ENCODE data around the gene PRELID3B. TPM values are rescaled to one million over a fixed set of nuclear protein-coding genes. Genes with fewer than 3 reads are reported as not detected.
A peak's percentile ranks its signal among the peaks of the same experiment; 100 is the strongest.

The PRELID3B gene
- total and polyA plus RNA-seq, 10 of the 15 experiments (the other 5 are each of a cell fraction or from before 2014, with no cell fraction given), result 72.5 to 151 (median 124) TPM

DNA sequence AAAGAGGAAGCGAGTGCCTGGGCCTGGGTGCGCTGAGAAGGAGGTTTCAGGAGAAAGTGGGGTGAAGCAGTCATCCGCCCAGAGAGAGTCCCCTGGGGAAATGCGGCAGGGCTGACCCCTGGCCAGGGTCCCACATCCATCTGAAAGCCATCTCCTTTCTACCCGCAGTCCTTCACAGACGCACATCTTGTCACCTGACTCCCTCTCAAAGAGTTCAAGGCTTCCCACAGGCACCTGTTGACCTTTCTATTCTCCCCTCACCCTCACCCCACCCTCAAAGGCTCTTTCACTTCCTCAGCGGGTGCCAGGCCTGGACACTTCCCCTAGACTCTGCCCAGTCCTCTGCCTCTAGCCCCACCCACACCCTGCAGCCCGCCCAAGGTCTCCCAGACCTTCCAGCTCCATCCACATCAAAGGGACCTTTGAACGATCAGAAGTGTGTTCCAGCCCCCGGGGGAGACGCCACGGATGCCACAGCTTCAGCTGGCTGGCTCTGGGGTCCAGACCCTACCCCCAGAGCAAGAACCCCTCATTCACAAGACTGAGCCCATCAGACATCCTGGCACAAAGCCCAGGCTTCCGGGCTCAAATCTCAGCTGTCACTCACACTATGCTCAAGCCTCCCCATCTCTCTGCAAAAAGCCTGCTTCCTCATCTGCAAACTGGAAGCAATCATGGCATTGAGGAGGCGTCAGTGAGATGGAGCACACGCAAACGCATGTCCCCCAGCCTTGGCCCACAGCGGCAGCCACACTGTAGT lies 37.6 kb downstream of the PRELID3B start (continued):
- TF ChIP-seq TBL1XR1 (IDR thresholded peaks at IDR 0.05; ENCODE audit: low read depth, low read length) (peak; percentile 96), CREM (IDR thresholded peaks at IDR 0.05; ENCODE audit: low read depth) (0 out of 2 replicates have a peak, but pooled peaks have one; percentile 51), SUPT20H (IDR thresholded peaks at IDR 0.05; ENCODE audit: borderline replicate concordance, control insufficient read depth, low read depth, low read length) (no peak), CBX3 (IDR thresholded peaks at IDR 0.05; ENCODE audit: borderline replicate concordance, low read depth) (no peak), ZNF622 (IDR thresholded peaks at IDR 0.05) (no peak)
- TF ChIP-seq, protein P1, sequence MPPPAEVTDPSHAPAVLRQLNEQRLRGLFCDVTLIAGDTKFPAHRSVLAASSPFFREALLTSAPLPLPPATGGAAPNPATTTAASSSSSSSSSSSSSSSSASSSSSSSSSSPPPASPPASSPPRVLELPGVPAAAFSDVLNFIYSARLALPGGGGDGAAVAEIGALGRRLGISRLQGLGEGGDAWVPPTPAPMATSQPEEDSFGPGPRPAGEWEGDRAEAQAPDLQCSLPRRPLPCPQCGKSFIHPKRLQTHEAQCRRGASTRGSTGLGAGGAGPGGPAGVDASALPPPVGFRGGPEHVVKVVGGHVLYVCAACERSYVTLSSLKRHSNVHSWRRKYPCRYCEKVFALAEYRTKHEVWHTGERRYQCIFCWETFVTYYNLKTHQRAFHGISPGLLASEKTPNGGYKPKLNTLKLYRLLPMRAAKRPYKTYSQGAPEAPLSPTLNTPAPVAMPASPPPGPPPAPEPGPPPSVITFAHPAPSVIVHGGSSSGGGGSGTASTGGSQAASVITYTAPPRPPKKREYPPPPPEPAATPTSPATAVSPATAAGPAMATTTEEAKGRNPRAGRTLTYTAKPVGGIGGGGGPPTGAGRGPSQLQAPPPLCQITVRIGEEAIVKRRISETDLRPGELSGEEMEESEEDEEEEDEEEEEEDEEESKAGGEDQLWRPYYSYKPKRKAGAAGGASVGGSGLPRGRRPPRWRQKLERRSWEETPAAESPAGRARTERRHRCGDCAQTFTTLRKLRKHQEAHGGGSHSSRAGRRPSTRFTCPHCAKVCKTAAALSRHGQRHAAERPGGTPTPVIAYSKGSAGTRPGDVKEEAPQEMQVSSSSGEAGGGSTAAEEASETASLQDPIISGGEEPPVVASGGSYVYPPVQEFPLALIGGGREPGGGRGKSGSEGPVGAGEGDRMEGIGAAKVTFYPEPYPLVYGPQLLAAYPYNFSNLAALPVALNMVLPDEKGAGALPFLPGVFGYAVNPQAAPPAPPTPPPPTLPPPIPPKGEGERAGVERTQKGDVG (CRISPR knock-in tag; IDR thresholded peaks at IDR 0.05), result no peak

- Histone ChIP-seq H2AFZ (ENCODE audit: control insufficient read depth, low read depth, low read length) (peak overlapping the region; percentile 6; the same call in 1 of the 2 replicates), H3K27me3 (replicated peaks in 1 of 2; ENCODE audit: control insufficient read depth in 2 of 2, insufficient read depth in 2 of 2, low read length in 1 of 2) (no peaks in the 10 kb centered on the region), H3K4me1 (ENCODE audit: control insufficient read depth, insufficient read depth, low read length) (peaks cover 35% of the 10 kb centered on the region), H3K4me3 (peak overlapping the region; percentile 92), H3K79me2 (ENCODE audit: control insufficient read depth, insufficient read depth, low read length) (peaks cover 56% of the 10 kb centered on the region), H3K4me2 (ENCODE audit: control insufficient read depth, insufficient read depth) (peak overlapping the region; percentile 53), H3K9ac (ENCODE audit: control insufficient read depth, insufficient read depth, low read length) (peak overlapping the region; percentile 92), H3K9me3 (replicated peaks; ENCODE audit: control insufficient read depth, insufficient read depth, low read length) (no peaks in the 10 kb centered on the region), H4K20me1 (ENCODE audit: control insufficient read depth, insufficient read depth) (0 out of 2 replicates have a peak, but pooled peaks cover 2% of the 10 kb centered on the region), H3K27ac (ENCODE audit: control insufficient read depth, insufficient read depth) (peak overlapping the region; percentile 95), H3K36me3 (ENCODE audit: control insufficient read depth in 2 of 2, insufficient read depth in 2 of 2, low read length in 1 of 2) (peaks cover 18 to 26% of the 10 kb centered on the region in 2 experiments)
- CTCF ChIA-PET, result interaction anchor here (1.2 kb wide), 1 partner anchor 24 kb away, joined by 4 read pairs; no protein-coding TSS in a partner anchor
- TF ChIP-seq RUNX3 (IDR thresholded peaks at IDR 0.05; ENCODE audit: low read length) (no peak), EED (IDR thresholded peaks at IDR 0.05; ENCODE audit: low read depth) (no peak; the same call in 1 of the 2 replicates), BACH1 (IDR thresholded peaks at IDR 0.05; ENCODE audit: borderline replicate concordance) (0 out of 2 replicates have a peak, but pooled peaks have one; percentile 61), TCF7 (IDR thresholded peaks at IDR 0.05; ENCODE audit: borderline replicate concordance) (no peak), SMAD1 (IDR thresholded peaks at IDR 0.05; ENCODE audit: low read depth, partially characterized antibody) (peak; percentile 94), HDGF (IDR thresholded peaks at IDR 0.05) (0 out of 2 replicates have a peak, but pooled peaks have one; percentile 6), KAT2A (conservative IDR thresholded peaks at IDR 0.05; ENCODE audit: control insufficient read depth, low read depth, low read length) (no peak)
- TF ChIP-seq, protein P2, sequence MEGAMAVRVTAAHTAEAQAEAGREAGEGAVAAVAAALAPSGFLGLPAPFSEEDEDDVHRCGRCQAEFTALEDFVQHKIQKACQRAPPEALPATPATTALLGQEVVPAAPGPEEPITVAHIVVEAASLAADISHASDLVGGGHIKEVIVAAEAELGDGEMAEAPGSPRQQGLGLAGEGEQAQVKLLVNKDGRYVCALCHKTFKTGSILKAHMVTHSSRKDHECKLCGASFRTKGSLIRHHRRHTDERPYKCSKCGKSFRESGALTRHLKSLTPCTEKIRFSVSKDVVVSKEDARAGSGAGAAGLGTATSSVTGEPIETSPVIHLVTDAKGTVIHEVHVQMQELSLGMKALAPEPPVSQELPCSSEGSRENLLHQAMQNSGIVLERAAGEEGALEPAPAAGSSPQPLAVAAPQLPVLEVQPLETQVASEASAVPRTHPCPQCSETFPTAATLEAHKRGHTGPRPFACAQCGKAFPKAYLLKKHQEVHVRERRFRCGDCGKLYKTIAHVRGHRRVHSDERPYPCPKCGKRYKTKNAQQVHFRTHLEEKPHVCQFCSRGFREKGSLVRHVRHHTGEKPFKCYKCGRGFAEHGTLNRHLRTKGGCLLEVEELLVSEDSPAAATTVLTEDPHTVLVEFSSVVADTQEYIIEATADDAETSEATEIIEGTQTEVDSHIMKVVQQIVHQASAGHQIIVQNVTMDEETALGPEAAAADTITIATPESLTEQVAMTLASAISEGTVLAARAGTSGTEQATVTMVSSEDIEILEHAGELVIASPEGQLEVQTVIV (IDR thresholded peaks at IDR 0.05; ENCODE audit: borderline replicate concordance, partially characterized antibody), result no peak
- ATAC-seq, result no peak
- DNase-seq (ENCODE audit: low read depth, low spot score), result no peak
- FAIRE-seq, result no peak
- intact Hi-C loops (cut with micrococcal nuclease; ENCODE audit: unreplicated experiment) (loop anchor here (2.0 kb wide), 2 partner anchors 20 to 114 kb away; no protein-coding TSS in a partner anchor), in situ Hi-C loops (cut with MboI) (loop anchor here (10.0 kb wide), 2 partner anchors 550 to 1610 kb away; partner anchors contain the start of gene RBM38)
- BruUV-seq (replicated peaks), result no TSS peak
- 0% methylated on average over 4 of the region's 4 CpGs for WGBS (ENCODE audit: insufficient coverage, insufficient replicate concordance, low lambda C conversion rate, missing lambda C conversion rate)
- POLR2A ChIA-PET, result interaction anchor here (1.2 kb wide), 1 partner anchor 97 kb away, joined by 4 read pairs; no protein-coding TSS in a partner anchor
- RAD21 ChIA-PET (ENCODE audit: unreplicated experiment), result interaction anchor here (1.3 to 2.3 kb wide), 5 partner anchors 26 to 97 kb away, joined by 3 to 11 read pairs (median 3); partner anchors contain the start of gene ATP5F1E
- SMC1A ChIA-PET (ENCODE audit: uncharacterized antibody, unreplicated experiment), result interaction anchor here (0.9 to 2.0 kb wide), 4 partner anchors 28 to 118 kb away, joined by 3 to 14 read pairs (median 6); no protein-coding TSS in a partner anchor
Measured at GRCh38 chr20:59004493-59004762, 38.2 kb downstream of the PRELID3B start.
